ENCODE data around the gene ENPP1. TPM values are rescaled to one million over a fixed set of nuclear protein-coding genes. Genes with fewer than 3 reads are reported as not detected.

Gene ENPP1
- total RNA-seq, 1 experiment from 2014 or later, result 2.8 TPM

DNA sequence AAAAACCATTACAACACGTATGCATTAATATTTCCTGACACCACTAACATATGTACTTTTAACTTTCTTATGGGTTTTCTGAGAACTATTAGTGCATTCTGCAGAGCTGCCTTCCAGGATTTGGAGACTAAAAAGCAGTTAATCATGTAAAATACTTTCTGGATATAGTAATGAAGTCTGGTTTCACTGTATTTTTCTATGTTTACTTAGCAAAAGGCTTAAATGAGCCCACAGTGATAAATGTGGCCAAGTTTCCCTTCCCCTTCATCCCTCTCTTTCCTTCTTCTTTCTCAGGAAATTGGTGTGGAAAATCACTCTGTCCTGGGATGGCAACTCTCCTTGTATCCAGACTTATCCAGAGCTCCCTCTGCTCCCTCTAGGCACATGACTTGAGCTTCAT, 29.7 kb upstream of the ENPP1 start:
- ChIA-PET CTCF (interaction anchor here (0.6 kb wide), 1 partner anchor 426 kb away, joined by 3 read pairs; no protein-coding TSS in a partner anchor), POLR2A (no interaction called here)
- H3K4me1 Mint-ChIP-seq (ENCODE audit: insufficient read depth, unreplicated experiment), result no peaks in the 10 kb centered on the region
- H3K4me3 Mint-ChIP-seq (ENCODE audit: unreplicated experiment), result no peak overlapping the region
- no peak overlapping the region for H3K27ac Mint-ChIP-seq (ENCODE audit: low read depth, unreplicated experiment)
- intact Hi-C loops (cut with micrococcal nuclease), result no loop called here
- no peak for DNase-seq (ENCODE audit: unreplicated experiment)
- no peaks in the 10 kb centered on the region for H3K27me3 Mint-ChIP-seq (ENCODE audit: insufficient read depth, unreplicated experiment)
- no TSS peak for BruUV-seq (replicated peaks)
- H3K9me3 Mint-ChIP-seq (ENCODE audit: unreplicated experiment), result no peaks in the 10 kb centered on the region
- H3K36me3 Mint-ChIP-seq (ENCODE audit: insufficient read depth, unreplicated experiment), result no peaks in the 10 kb centered on the region
- TF ChIP-seq CTCF (IDR thresholded peaks at IDR 0.05; ENCODE audit: unreplicated experiment), result no peak

DNA sequence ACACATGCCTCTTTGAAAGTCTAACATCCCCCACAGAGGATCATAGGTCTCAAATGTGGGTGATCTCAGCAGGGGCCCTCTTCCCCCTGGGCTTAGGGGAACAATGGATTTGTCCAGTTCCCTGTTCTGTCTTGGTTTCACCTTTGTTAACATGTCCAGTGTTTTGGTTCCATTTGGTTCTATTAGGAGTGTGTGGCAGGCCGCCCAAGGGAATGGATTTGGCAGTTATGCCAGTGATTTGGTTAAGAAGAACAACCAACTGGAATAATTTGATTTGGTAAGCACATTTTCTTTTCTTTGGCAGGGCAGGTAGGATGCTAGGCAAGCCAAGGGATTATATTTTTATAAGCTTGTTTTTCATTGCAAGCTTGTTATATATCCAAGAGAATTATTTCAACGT, 28.5 kb upstream of the ENPP1 start:
- intact Hi-C loops (cut with micrococcal nuclease), result no loop called here
- Mint-ChIP-seq H3K36me3 (ENCODE audit: insufficient read depth, unreplicated experiment) (no peaks in the 10 kb centered on the region), H3K27ac (ENCODE audit: low read depth, unreplicated experiment) (no peak overlapping the region), H3K4me1 (ENCODE audit: insufficient read depth, unreplicated experiment) (no peaks in the 10 kb centered on the region), H3K27me3 (ENCODE audit: insufficient read depth, unreplicated experiment) (no peaks in the 10 kb centered on the region), H3K4me3 (ENCODE audit: unreplicated experiment) (no peak overlapping the region), H3K9me3 (ENCODE audit: unreplicated experiment) (no peaks in the 10 kb centered on the region)
- CTCF ChIA-PET, result interaction anchor here (0.6 kb wide), 1 partner anchor 243 kb away, joined by 3 read pairs; no protein-coding TSS in a partner anchor
- no peak for TF ChIP-seq CTCF (IDR thresholded peaks at IDR 0.05; ENCODE audit: unreplicated experiment)
- POLR2A ChIA-PET, result interaction anchor here (0.6 kb wide), 1 partner anchor 15 kb away, joined by 3 read pairs; no protein-coding TSS in a partner anchor
- BruUV-seq (replicated peaks), result no TSS peak
- no peak for DNase-seq (ENCODE audit: unreplicated experiment)

GRCh38 chr6:131780600-131780999, 27.2 kb upstream of the ENPP1 start:
- TF ChIP-seq CTCF (IDR thresholded peaks at IDR 0.05; ENCODE audit: unreplicated experiment), result no peak
- H3K27me3 Mint-ChIP-seq (ENCODE audit: insufficient read depth, unreplicated experiment), result no peaks in the 10 kb centered on the region
- intact Hi-C loops (cut with micrococcal nuclease), result no loop called here
- BruUV-seq (replicated peaks), result no TSS peak
- H3K9me3 Mint-ChIP-seq (ENCODE audit: unreplicated experiment), result no peaks in the 10 kb centered on the region
- no peak overlapping the region for H3K27ac Mint-ChIP-seq (ENCODE audit: low read depth, unreplicated experiment)
- H3K36me3 Mint-ChIP-seq (ENCODE audit: insufficient read depth, unreplicated experiment), result no peaks in the 10 kb centered on the region
- no peak for DNase-seq (ENCODE audit: unreplicated experiment)
- ChIA-PET POLR2A (interaction anchor here (0.7 kb wide), 1 partner anchor 127 kb away, joined by 3 read pairs; no protein-coding TSS in a partner anchor), CTCF (interaction anchor here (0.7 to 3.3 kb wide), 4 partner anchors 85 to 134 kb away, joined by 3 to 33 read pairs (median 8); no protein-coding TSS in a partner anchor)
- H3K4me3 Mint-ChIP-seq (ENCODE audit: unreplicated experiment), result no peak overlapping the region
- H3K4me1 Mint-ChIP-seq (ENCODE audit: insufficient read depth, unreplicated experiment), result no peaks in the 10 kb centered on the region

DNA sequence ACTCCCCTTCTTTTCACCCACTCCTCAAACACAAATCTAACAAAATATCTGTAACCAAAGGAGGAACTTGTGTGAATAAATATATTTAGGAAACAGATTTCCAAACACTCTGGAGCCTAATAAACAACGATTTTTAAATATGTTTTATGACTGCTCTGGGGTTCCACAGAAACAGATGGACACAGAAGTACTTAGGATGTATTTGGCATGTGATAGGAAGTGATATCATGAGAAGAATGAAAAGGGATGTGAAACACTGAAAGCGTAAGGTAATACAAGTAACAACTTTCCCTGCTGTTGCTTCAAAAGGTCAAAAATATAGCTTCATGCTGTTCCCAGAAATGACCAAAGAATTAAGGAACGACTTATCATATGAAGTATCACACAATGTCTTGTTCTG, 26.1 kb upstream of the ENPP1 start:
- TF ChIP-seq CTCF (IDR thresholded peaks at IDR 0.05; ENCODE audit: unreplicated experiment), result no peak
- Mint-ChIP-seq H3K4me1 (ENCODE audit: insufficient read depth, unreplicated experiment) (no peaks in the 10 kb centered on the region), H3K9me3 (ENCODE audit: unreplicated experiment) (no peaks in the 10 kb centered on the region), H3K27me3 (ENCODE audit: insufficient read depth, unreplicated experiment) (no peaks in the 10 kb centered on the region), H3K4me3 (ENCODE audit: unreplicated experiment) (no peak overlapping the region), H3K27ac (ENCODE audit: low read depth, unreplicated experiment) (no peak overlapping the region), H3K36me3 (ENCODE audit: insufficient read depth, unreplicated experiment) (no peaks in the 10 kb centered on the region)
- DNase-seq (ENCODE audit: unreplicated experiment), result no peak
- intact Hi-C loops (cut with micrococcal nuclease), result loop anchor here (1.0 kb wide), 1 partner anchor 129 kb away; no protein-coding TSS in a partner anchor
- CTCF ChIA-PET, result interaction anchor here (0.7 to 3.3 kb wide), 10 partner anchors 8 to 933 kb away, joined by 3 to 33 read pairs (median 4); no protein-coding TSS in a partner anchor
- no TSS peak for BruUV-seq (replicated peaks)
- POLR2A ChIA-PET, result no interaction called here

All from MCF 10A (cell line).